ENCODE data around the gene NLGN3. TPM values are rescaled to one million over a fixed set of nuclear protein-coding genes. Genes with fewer than 3 reads are reported as not detected.

The NLGN3 gene
- total and polyA plus RNA-seq, 2 of the 8 experiments (the other 6 are each of a cell fraction or from before 2014, with no cell fraction given), result 12.0 to 14.8 TPM

- Histone ChIP-seq H3K4me2 (ENCODE audit: insufficient read depth in 1 of 2, low read depth in 2 of 2, low read length in 2 of 2) (no peak overlapping the region), H2AFZ (ENCODE audit: low read length) (no peak overlapping the region), H4K8ac (ENCODE audit: extremely low read depth, insufficient read depth, low read length) (no peak overlapping the region), H2BK5ac (ENCODE audit: low read depth, low read length) (no peak overlapping the region), H2BK120ac (replicated peaks; ENCODE audit: low read depth, low read length) (no peak overlapping the region), H3K27me3 (replicated peaks in 1 of 4; ENCODE audit: control insufficient read depth in 3 of 4, extremely low read depth in 1 of 4, insufficient read depth in 3 of 4, low read length in 3 of 4) (no peaks in the 10 kb centered on the region), H3K27ac (ENCODE audit: low read depth, low read length) (no peak overlapping the region), H3K23ac (ENCODE audit: insufficient read length) (no peak overlapping the region), H2BK15ac (ENCODE audit: low read length) (no peak overlapping the region), H3K4me1 (replicated peaks in 1 of 4; ENCODE audit: control insufficient read depth in 3 of 4, insufficient read depth in 4 of 4, low read length in 3 of 4) (no peaks in the 10 kb centered on the region), H4K20me1 (replicated peaks in 1 of 2; ENCODE audit: control insufficient read depth in 1 of 2, insufficient read depth in 2 of 2, low read length in 2 of 2) (no peaks in the 10 kb centered on the region), H3K9me3 (ENCODE audit: insufficient read depth in 2 of 2, low read depth in 1 of 2, low read length in 1 of 2) (no peaks in the 10 kb centered on the region), H4K91ac (replicated peaks; ENCODE audit: insufficient read length, low read length) (no peak overlapping the region), H3K56ac (replicated peaks; ENCODE audit: insufficient read length, low read depth, low read length) (no peak overlapping the region), H2BK12ac (ENCODE audit: low read depth, low read length) (no peak overlapping the region), H3K9ac (replicated peaks in 1 of 4; ENCODE audit: extremely low read depth in 1 of 4, low read depth in 3 of 4, low read length in 3 of 4) (no peak overlapping the region), H4K5ac (ENCODE audit: insufficient read length, low read depth, low read length) (no peak overlapping the region), H3K23me2 (ENCODE audit: low read depth, low read length) (no peaks in the 10 kb centered on the region; the same call in 1 of the 2 replicates), H3K79me2 (ENCODE audit: control insufficient read depth in 1 of 2, insufficient read depth in 2 of 2, low read length in 2 of 2) (no peaks in the 10 kb centered on the region), H3K4ac (replicated peaks; ENCODE audit: insufficient read length, low read depth, low read length) (no peak overlapping the region), H3K79me1 (ENCODE audit: low read depth, low read length) (no peaks in the 10 kb centered on the region), H2BK20ac (ENCODE audit: low read length) (no peak overlapping the region), H2AK5ac (ENCODE audit: low read depth, low read length) (no peak overlapping the region), H3K14ac (ENCODE audit: insufficient read length) (no peak overlapping the region), H3K18ac (ENCODE audit: extremely low read depth, low read length) (no peak overlapping the region), H3K4me3 (ENCODE audit: extremely low read depth in 1 of 4, insufficient read depth in 2 of 4, low read depth in 3 of 4, low read length in 4 of 4) (no peak overlapping the region), H3K36me3 (ENCODE audit: control insufficient read depth in 2 of 4, insufficient read depth in 4 of 4, low read length in 3 of 4) (peaks cover 0 to 7% (median 2%) of the 10 kb centered on the region in 4 experiments; a peak in 4 of 8 replicates)
- FAIRE-seq, result no peak
- DNase-seq (ENCODE audit: low read depth in 1 of 2, low spot score in 2 of 2), result no peak
- WGBS, 2 experiments (ENCODE audit: extremely low coverage in 1 of 2, insufficient coverage in 1 of 2, insufficient read length in 1 of 2, insufficient replicate concordance in 2 of 2, low coverage in 1 of 2, low lambda C conversion rate in 2 of 2, missing lambda C conversion rate in 1 of 2), result 89% methylated on average over 5 of the region's 7 CpGs; no CpG with 5 or more reads in 1 of the 2 experiments
- CTCF ChIA-PET (ENCODE audit: partially characterized antibody), result no interaction called here
- TF ChIP-seq CREB1 (IDR thresholded peaks at IDR 0.05) (no peak), EZH2 (IDR thresholded peaks at IDR 0.05; ENCODE audit: low read depth, low read length, severe bottlenecking) (no peak), SUZ12 (IDR thresholded peaks at IDR 0.05; ENCODE audit: low read length) (no peak), RNF2 (IDR thresholded peaks at IDR 0.05; ENCODE audit: borderline replicate concordance, low read depth, low read length, missing control alignments, poor library complexity, severe bottlenecking) (no peak), HDAC6 (IDR thresholded peaks at IDR 0.05; ENCODE audit: low read depth, low read length) (no peak), POU5F1 (IDR thresholded peaks at IDR 0.05; ENCODE audit: low read depth, low read length) (no peak)
- POLR2A ChIA-PET (ENCODE audit: partially characterized antibody), result no interaction called here
Measured at GRCh38 chrX:71154196-71154595, 9.6 kb downstream of the NLGN3 start.
